NB4 (cell line): ENCODE measurements around the gene IWS1.

Source experiments
- CTCF ChIP-seq: IDR thresholded peaks from one replicate; pipeline ENCODE4 v1.5.1; 2012; ENCODE audit warnings: low read depth, low read length
- MYC ChIP-seq: IDR thresholded peaks from 2 replicates; pipeline ENCODE4 v1.6.1; 2011; ENCODE audit warnings: low read depth, low read length
- POLR2A ChIP-seq: IDR thresholded peaks from 2 replicates; pipeline ENCODE4 v1.6.1; 2011; ENCODE audit warnings: mild to moderate bottlenecking; ENCODE audit not compliant: insufficient read length; ENCODE audit errors: extremely low read depth

- TF ChIP-seq CTCF (no peak), MYC (no peak), POLR2A (no peak)
Observed at GRCh38 chr2:127551221-127551930, 25.1 kb upstream of the IWS1 start.
